MCF 10A (cell line): ENCODE data around the gene EME1. TPM values are rescaled to one million over a fixed set of nuclear protein-coding genes. Genes with fewer than 3 reads are reported as not detected.

Experiments used
- BruUV-seq: library from RNA; stranded (reverse); fragments of 400-500 nt; replicated peaks from 2 replicates; lab custom pipeline; 2021; lab: Mats Ljungman, UMichigan
- CTCF ChIA-PET: fragments of 300-600 bp; sonication (Branson Sonifier 250); formaldehyde crosslinking; extraction: SDS; loops from one replicate; lab custom pipeline; 2021; ENCODE audit warnings: antibody characterized with exemption, inconsistent platforms; lab: Yijun Ruan, JAX
- POLR2A ChIA-PET: fragments of 300-600, 350-650 bp; sonication (Branson Sonifier 250); formaldehyde crosslinking; extraction: SDS; loops from one replicate; lab custom pipeline; 2020; ENCODE audit warnings: antibody characterized with exemption, inconsistent platforms; lab: Yijun Ruan, JAX
- DNase-seq: peaks from one replicate; pipeline ENCODE4 v3.0.0-alpha.2; 2018; ENCODE audit not compliant: unreplicated experiment
- H3K27ac Mint-ChIP-seq: one replicate; pipeline ENCODE4 v1.8.0; 2022; ENCODE audit warnings: mild to moderate bottlenecking, low read depth, mixed read lengths; ENCODE audit not compliant: unreplicated experiment
- H3K27me3 Mint-ChIP-seq: one replicate; pipeline ENCODE4 v1.8.0; 2022; ENCODE audit warnings: mixed read lengths; ENCODE audit not compliant: insufficient read depth, unreplicated experiment
- H3K36me3 Mint-ChIP-seq: one replicate; pipeline ENCODE4 v1.8.0; 2022; ENCODE audit warnings: mild to moderate bottlenecking, moderate library complexity, mixed read lengths; ENCODE audit not compliant: insufficient read depth, unreplicated experiment
- H3K4me1 Mint-ChIP-seq: one replicate; pipeline ENCODE4 v1.8.0; 2022; ENCODE audit warnings: mixed read lengths; ENCODE audit not compliant: insufficient read depth, unreplicated experiment
- H3K4me3 Mint-ChIP-seq: one replicate; pipeline ENCODE4 v1.8.0; 2022; ENCODE audit warnings: mild to moderate bottlenecking, moderate library complexity, mixed read lengths; ENCODE audit not compliant: unreplicated experiment
- H3K9me3 Mint-ChIP-seq: one replicate; pipeline ENCODE4 v1.8.0; 2022; ENCODE audit warnings: mixed read lengths; ENCODE audit not compliant: unreplicated experiment
- intact Hi-C: fragments of 100-400 bp; cut with micrococcal nuclease; formaldehyde crosslinking; loops from 2 replicates; pipeline ENCODE4 v1.14.1; 2022
- total RNA-seq: library from RNA; stranded (reverse); gene quantifications from 2 replicates; pipeline ENCODE4 v1.2.3, GENCODE V29; 2022
- TF ChIP-seq, protein P1 (sequence below): fragments of 200-600 bp; IDR thresholded peaks from one replicate; pipeline ENCODE4 v1.8.0; 2022; ENCODE audit warnings: antibody characterized with exemption, mild to moderate bottlenecking; ENCODE audit not compliant: unreplicated experiment

The EME1 gene
- total RNA-seq, 1 experiment from 2014 or later: 6.0 TPM

GRCh38 chr17:50389534-50389933 lies 16.5 kb downstream of the EME1 start:
- no peaks in the 10 kb centered on the region for H3K4me1 Mint-ChIP-seq
- no peaks in the 10 kb centered on the region for H3K27me3 Mint-ChIP-seq
- TF ChIP-seq, protein P1, sequence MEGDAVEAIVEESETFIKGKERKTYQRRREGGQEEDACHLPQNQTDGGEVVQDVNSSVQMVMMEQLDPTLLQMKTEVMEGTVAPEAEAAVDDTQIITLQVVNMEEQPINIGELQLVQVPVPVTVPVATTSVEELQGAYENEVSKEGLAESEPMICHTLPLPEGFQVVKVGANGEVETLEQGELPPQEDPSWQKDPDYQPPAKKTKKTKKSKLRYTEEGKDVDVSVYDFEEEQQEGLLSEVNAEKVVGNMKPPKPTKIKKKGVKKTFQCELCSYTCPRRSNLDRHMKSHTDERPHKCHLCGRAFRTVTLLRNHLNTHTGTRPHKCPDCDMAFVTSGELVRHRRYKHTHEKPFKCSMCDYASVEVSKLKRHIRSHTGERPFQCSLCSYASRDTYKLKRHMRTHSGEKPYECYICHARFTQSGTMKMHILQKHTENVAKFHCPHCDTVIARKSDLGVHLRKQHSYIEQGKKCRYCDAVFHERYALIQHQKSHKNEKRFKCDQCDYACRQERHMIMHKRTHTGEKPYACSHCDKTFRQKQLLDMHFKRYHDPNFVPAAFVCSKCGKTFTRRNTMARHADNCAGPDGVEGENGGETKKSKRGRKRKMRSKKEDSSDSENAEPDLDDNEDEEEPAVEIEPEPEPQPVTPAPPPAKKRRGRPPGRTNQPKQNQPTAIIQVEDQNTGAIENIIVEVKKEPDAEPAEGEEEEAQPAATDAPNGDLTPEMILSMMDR: no peak
- no peak for DNase-seq
- H3K4me3 Mint-ChIP-seq: no peak overlapping the region
- POLR2A ChIA-PET: interaction anchor here (0.7 to 1.8 kb wide), 7 partner anchors 8 to 94 kb away, joined by 3 to 5 read pairs (median 4); partner anchors contain the start of genes EME1, LRRC59 and MRPL27
- no peaks in the 10 kb centered on the region for H3K9me3 Mint-ChIP-seq
- no peak overlapping the region for H3K27ac Mint-ChIP-seq
- peaks cover 98% of the 10 kb centered on the region for H3K36me3 Mint-ChIP-seq
- no TSS peak for BruUV-seq
- CTCF ChIA-PET: interaction anchor here (1.0 to 1.2 kb wide), 2 partner anchors 8 to 19 kb away, joined by 4 read pairs; partner anchors contain the start of gene LRRC59
- intact Hi-C loops: no loop called here

GRCh38 chr17:50392621-50393020 lies 19.6 kb downstream of the EME1 start:
- Mint-ChIP-seq H3K27me3 (no peaks in the 10 kb centered on the region), H3K4me3 (no peak overlapping the region), H3K4me1 (peaks cover 16% of the 10 kb centered on the region), H3K9me3 (no peaks in the 10 kb centered on the region), H3K36me3 (peaks cover 78% of the 10 kb centered on the region), H3K27ac (no peak overlapping the region)
- TF ChIP-seq, protein P1: no peak
- intact Hi-C loops: no loop called here
- POLR2A ChIA-PET: interaction anchor here (0.8 to 1.0 kb wide), 2 partner anchors 21 to 29 kb away, joined by 3 read pairs; no protein-coding TSS in a partner anchor
- DNase-seq: no peak
- CTCF ChIA-PET: interaction anchor here (1.0 kb wide), 1 partner anchor 30 kb away, joined by 4 read pairs; no protein-coding TSS in a partner anchor
- no TSS peak for BruUV-seq

DNA sequence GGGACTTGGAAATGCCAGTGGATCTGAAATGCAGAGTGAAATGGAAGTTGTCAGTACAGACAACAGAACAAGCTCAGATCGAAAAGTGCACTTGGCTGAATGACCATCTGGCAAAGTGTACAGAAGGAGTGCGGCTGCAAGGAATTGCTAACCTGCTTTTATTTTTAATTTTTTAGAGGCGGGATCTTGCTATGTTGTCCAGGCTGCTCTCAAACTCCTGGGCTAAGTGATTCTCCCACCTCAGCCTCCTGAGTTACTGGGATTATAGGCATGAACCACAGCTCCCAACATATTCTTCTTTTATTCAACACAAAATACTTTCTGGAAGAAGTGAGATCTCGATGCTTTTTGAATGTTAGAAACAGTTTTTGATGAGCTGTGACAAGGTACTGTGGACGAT lies 20.7 kb downstream of the EME1 start:
- POLR2A ChIA-PET: interaction anchor here (0.6 to 1.3 kb wide), 3 partner anchors 34 to 819 kb away, joined by 3 to 4 read pairs (median 3); no protein-coding TSS in a partner anchor
- H3K36me3 Mint-ChIP-seq: peaks cover 67% of the 10 kb centered on the region
- no peaks in the 10 kb centered on the region for H3K9me3 Mint-ChIP-seq
- H3K27ac Mint-ChIP-seq: peak overlapping the region; percentile 35
- TF ChIP-seq, protein P1: no peak
- peaks cover 20% of the 10 kb centered on the region for H3K4me1 Mint-ChIP-seq
- BruUV-seq: no TSS peak
- intact Hi-C loops: no loop called here
- no peaks in the 10 kb centered on the region for H3K27me3 Mint-ChIP-seq
- no peak overlapping the region for H3K4me3 Mint-ChIP-seq
- CTCF ChIA-PET: interaction anchor here (0.6 kb wide), 1 partner anchor 95 kb away, joined by 3 read pairs; no protein-coding TSS in a partner anchor
- no peak for DNase-seq

DNA sequence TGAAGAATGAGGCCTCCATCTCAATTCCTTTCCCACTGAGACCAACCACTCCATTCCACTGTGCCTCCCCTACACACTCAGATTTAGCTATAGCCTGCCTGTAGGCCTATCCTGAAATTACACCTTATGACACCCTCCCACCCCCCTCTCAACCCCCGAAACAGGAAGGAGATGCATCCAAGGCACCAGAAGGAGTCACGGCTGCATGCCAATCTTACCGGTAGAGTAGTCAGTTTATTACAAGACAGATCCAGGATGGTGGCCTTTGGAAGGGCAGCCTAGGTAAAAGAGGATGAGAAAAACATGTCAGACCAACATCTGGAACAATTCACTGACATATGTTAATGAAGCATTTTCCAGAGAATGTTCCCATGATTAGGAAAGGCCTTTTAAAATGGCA lies 21.7 kb downstream of the EME1 start:
- Mint-ChIP-seq H3K27ac (peak overlapping the region; percentile 78), H3K27me3 (no peaks in the 10 kb centered on the region), H3K9me3 (no peaks in the 10 kb centered on the region), H3K4me3 (peak overlapping the region; percentile 96), H3K4me1 (peaks cover 20% of the 10 kb centered on the region), H3K36me3 (peaks cover 57% of the 10 kb centered on the region)
- BruUV-seq: no TSS peak
- ChIA-PET CTCF (interaction anchor here (0.6 to 5.1 kb wide), 4 partner anchors 12 to 224 kb away, joined by 3 to 46 read pairs (median 30); partner anchors contain the start of gene RSAD1), POLR2A (interaction anchor here (0.8 to 5.1 kb wide), 5 partner anchors 9 to 85 kb away, joined by 3 to 75 read pairs (median 4); partner anchors contain the start of gene ACSF2)
- DNase-seq: peak; percentile 14
- intact Hi-C loops: no loop called here
- TF ChIP-seq, protein P1: no peak
